Smooth muscle cell (in vitro differentiated cells): ENCODE results near the gene CYP4F22. TPM values are rescaled to one million over a fixed set of nuclear protein-coding genes. Genes with fewer than 3 reads are reported as not detected.

Source experiments
- DNase-seq: peaks from one replicate; lab custom pipeline; 2025; ENCODE audit not compliant: unreplicated experiment; lab: John Stamatoyannopoulos, UW
- H2AFZ ChIP-seq: fragments of 200-600 bp; sonication (generic); 2 replicates; pipeline ENCODE4 v1.6.0; 2016; ENCODE audit warnings: antibody characterized with exemption, low read depth, mild to moderate bottlenecking
- H3F3A ChIP-seq: fragments of 200-600 bp; sonication (generic); 2 replicates; pipeline ENCODE4 v1.6.0; 2017; ENCODE audit warnings: antibody characterized with exemption, low read depth
- H3K27ac ChIP-seq: fragments of 200-600 bp; sonication (generic); 2 replicates; pipeline ENCODE4 v1.5.1; 2016; ENCODE audit warnings: low read depth, mild to moderate bottlenecking
- H3K27me3 ChIP-seq: fragments of 200-600 bp; sonication (generic); 2 replicates; pipeline ENCODE4 v1.6.1; 2016; ENCODE audit warnings: low read depth, mild to moderate bottlenecking
- H3K36me3 ChIP-seq: fragments of 200-600 bp; sonication (generic); 2 replicates; pipeline ENCODE4 v1.5.1; 2016; ENCODE audit warnings: low read depth
- H3K4me1 ChIP-seq: fragments of 200-600 bp; sonication (generic); 2 replicates; pipeline ENCODE4 v1.5.1; 2016; ENCODE audit warnings: low read depth
- H3K4me2 ChIP-seq: fragments of 200-600 bp; sonication (generic); 2 replicates; pipeline ENCODE4 v1.6.0; 2016; ENCODE audit warnings: mild to moderate bottlenecking
- H3K4me3 ChIP-seq: fragments of 200-600 bp; sonication (generic); 2 replicates; pipeline ENCODE4 v1.5.1; 2016; ENCODE audit warnings: mild to moderate bottlenecking
- H3K79me2 ChIP-seq: fragments of 200-600 bp; sonication (generic); 2 replicates; pipeline ENCODE4 v1.6.0; 2016; ENCODE audit warnings: low read depth, mild to moderate bottlenecking
- H3K9ac ChIP-seq: fragments of 200-600 bp; sonication (generic); 2 replicates; pipeline ENCODE4 v1.6.0; 2016; ENCODE audit warnings: low read depth
- H3K9me3 ChIP-seq: fragments of 200-600 bp; sonication (generic); replicated peaks from 2 replicates; pipeline ENCODE4 v1.5.1; 2016; ENCODE audit warnings: low read depth
- H4K20me1 ChIP-seq: fragments of 200-600 bp; sonication (generic); 2 replicates; pipeline ENCODE4 v1.6.0; 2016; ENCODE audit warnings: low read depth
- CTCF ChIP-seq: fragments of 200-600 bp; sonication (generic); IDR thresholded peaks from 2 replicates; pipeline ENCODE4 v1.5.1; 2017; ENCODE audit warnings: borderline replicate concordance, mild to moderate bottlenecking, antibody characterized with exemption; ENCODE audit not compliant: insufficient read depth, poor library complexity, severe bottlenecking
- WGBS: methylation state at CpG from one replicate; pipeline ENCODE4 v1.1.7; 2016; ENCODE audit warnings: low lambda C conversion rate; 5-methylcytosine and 5-hydroxymethylcytosine counted together
- polyA plus RNA-seq: library from polyadenylated mRNA; unstranded; fragments of >200 nt; fragmentation: Nextera tagmentation; extraction: Ambion mirVana; gene quantifications from 2 replicates; pipeline ENCODE4 v1.2.1, GENCODE V29; 2016
- total RNA-seq: library from RNA; depleted of rRNA; stranded (reverse); fragments of >200 nt; gene quantifications from 2 replicates; pipeline ENCODE4 v1.2.3, GENCODE V29; 2014

Gene CYP4F22
- total and polyA plus RNA-seq, 2 experiments from 2014 or later: not detected

GRCh38 chr19:15557223-15557622 is 48.9 kb downstream of the CYP4F22 start:
- H2AFZ ChIP-seq: no peak overlapping the region
- TF ChIP-seq CTCF: no peak
- H3K4me1 ChIP-seq: no peaks in the 10 kb centered on the region
- H3F3A ChIP-seq: no peaks in the 10 kb centered on the region
- no peaks in the 10 kb centered on the region for H3K9me3 ChIP-seq
- no peak overlapping the region for H3K4me2 ChIP-seq
- no peaks in the 10 kb centered on the region for H3K27me3 ChIP-seq
- H4K20me1 ChIP-seq: no peaks in the 10 kb centered on the region
- no peak overlapping the region for H3K27ac ChIP-seq
- no peaks in the 10 kb centered on the region for H3K36me3 ChIP-seq
- no peaks in the 10 kb centered on the region for H3K79me2 ChIP-seq
- no peak for DNase-seq
- 89% methylated on average over 4 of the region's 4 CpGs for WGBS
- no peak overlapping the region for H3K4me3 ChIP-seq
- H3K9ac ChIP-seq: no peak overlapping the region

GRCh38 chr19:15562145-15562544 is 53.8 kb downstream of the CYP4F22 start:
- DNase-seq: no peak
- WGBS: 79% methylated on average over 4 of the region's 4 CpGs
- H2AFZ ChIP-seq: no peak overlapping the region
- no peaks in the 10 kb centered on the region for H3K79me2 ChIP-seq
- H3K36me3 ChIP-seq: no peaks in the 10 kb centered on the region
- H3K27me3 ChIP-seq: no peaks in the 10 kb centered on the region
- no peaks in the 10 kb centered on the region for H3F3A ChIP-seq
- no peaks in the 10 kb centered on the region for H4K20me1 ChIP-seq
- no peaks in the 10 kb centered on the region for H3K9me3 ChIP-seq
- no peak overlapping the region for H3K4me2 ChIP-seq
- no peak overlapping the region for H3K4me3 ChIP-seq
- H3K4me1 ChIP-seq: no peaks in the 10 kb centered on the region
- H3K27ac ChIP-seq: no peak overlapping the region
- TF ChIP-seq CTCF: no peak
- no peak overlapping the region for H3K9ac ChIP-seq

GRCh38 chr19:15562861-15563260 is 54.5 kb downstream of the CYP4F22 start:
- Histone ChIP-seq H2AFZ (no peak overlapping the region), H3K27ac (no peak overlapping the region), H3K9ac (no peak overlapping the region), H3K79me2 (no peaks in the 10 kb centered on the region), H3K4me3 (no peak overlapping the region), H3K4me1 (no peaks in the 10 kb centered on the region), H3K4me2 (no peak overlapping the region), H3K9me3 (no peaks in the 10 kb centered on the region), H4K20me1 (no peaks in the 10 kb centered on the region), H3F3A (no peaks in the 10 kb centered on the region), H3K27me3 (no peaks in the 10 kb centered on the region), H3K36me3 (no peaks in the 10 kb centered on the region)
- TF ChIP-seq CTCF: no peak
- no peak for DNase-seq
- WGBS: 56% methylated on average over 3 of the region's 3 CpGs

GRCh38 chr19:15563325-15563794 is 55.0 kb downstream of the CYP4F22 start:
- WGBS: 66% methylated on average over 3 of the region's 3 CpGs
- Histone ChIP-seq H3K4me1 (no peaks in the 10 kb centered on the region), H3K27ac (no peak overlapping the region), H4K20me1 (no peaks in the 10 kb centered on the region), H3F3A (no peaks in the 10 kb centered on the region), H3K36me3 (no peaks in the 10 kb centered on the region), H3K27me3 (no peaks in the 10 kb centered on the region), H3K9me3 (no peaks in the 10 kb centered on the region), H3K4me2 (no peak overlapping the region), H2AFZ (no peak overlapping the region), H3K4me3 (no peak overlapping the region), H3K9ac (no peak overlapping the region), H3K79me2 (no peaks in the 10 kb centered on the region)
- TF ChIP-seq CTCF: no peak
- no peak for DNase-seq
